NT2/D1 (cell line): Measurements from ENCODE around the gene ATF5.

Experiments used
- YY1 ChIP-seq: IDR thresholded peaks from 2 replicates; pipeline ENCODE4 v1.6.1; 2011; ENCODE audit not compliant: insufficient read length, insufficient read depth
- ZNF274 ChIP-seq: IDR thresholded peaks from 2 replicates; pipeline ENCODE4 v1.6.1; 2011; ENCODE audit warnings: mild to moderate bottlenecking, low read depth, low read length

DNA sequence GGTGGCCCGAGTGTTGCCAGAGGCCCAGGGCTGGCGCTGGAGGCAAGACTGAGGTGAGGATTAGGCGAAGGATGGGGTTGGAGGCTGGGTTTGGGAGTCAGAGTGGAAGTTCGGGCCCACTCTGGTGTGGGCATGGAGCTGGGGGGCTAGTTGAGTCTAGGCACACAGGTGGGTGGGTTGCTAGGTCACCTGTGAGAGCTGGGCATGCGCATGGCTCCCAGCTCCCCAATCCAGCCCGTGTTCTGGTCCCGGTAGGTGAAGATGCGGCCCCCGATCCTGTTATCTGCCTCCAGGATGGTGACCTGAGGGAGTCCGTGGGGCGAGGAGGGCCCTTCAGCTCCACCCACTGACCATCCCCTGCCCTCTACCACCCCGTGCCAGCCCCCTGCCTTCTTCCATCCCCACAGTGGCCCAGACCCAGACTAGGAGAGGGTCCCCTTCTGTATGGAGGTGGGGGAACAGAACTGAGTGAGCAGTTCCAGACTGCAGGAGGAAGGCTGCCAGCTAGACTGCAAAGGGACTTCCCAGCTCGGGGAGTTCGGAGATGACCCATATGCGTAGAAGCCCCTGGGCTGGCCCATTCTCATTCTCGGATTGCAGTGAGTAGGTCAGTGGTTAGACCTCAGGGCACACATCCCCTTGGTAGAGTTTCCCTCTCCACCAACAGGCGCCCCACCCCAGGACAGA lies 34.0 kb upstream of the ATF5 start:
- TF ChIP-seq YY1: no peak
- no peak for TF ChIP-seq ZNF274
